CD14-positive monocyte (primary cell): ENCODE results near the gene OR4S1. TPM values are rescaled to one million over a fixed set of nuclear protein-coding genes. Genes with fewer than 3 reads are reported as not detected.

Experiments
- DNase-seq, 3 donors: peaks; one replicate each; pipeline ENCODE4 v3.0.0-alpha.2; 2011 to 2022
- H2AFZ ChIP-seq: 2 replicates; pipeline ENCODE4 v1.6.0; 2012; ENCODE audit warnings: mild to moderate bottlenecking, low read depth, low read length, inconsistent platforms; ENCODE audit not compliant: insufficient read depth, poor library complexity, severe bottlenecking
- H3K27ac ChIP-seq, 2 donors: 1 replicate in 1 of 2; 2 replicates in 1 of 2; pipeline ENCODE4 v1.5.1; 2012 to 2013; ENCODE audit warnings: low read length in 2 of 2, control low read depth in 1 of 2, inconsistent platforms in 1 of 2, low read depth in 1 of 2, mild to moderate bottlenecking in 1 of 2
- H3K27me3 ChIP-seq, 2 donors: one replicate each; pipeline versions ENCODE4 v1.6.0 to v1.6.1; 2011 to 2013; ENCODE audit warnings: low read length in 2 of 2; ENCODE audit not compliant: control insufficient read depth in 2 of 2, insufficient read depth in 2 of 2
- H3K36me3 ChIP-seq, 2 donors: replicated peaks in 1 of 2; 1 replicate in 1 of 2; 2 replicates in 1 of 2; pipeline versions ENCODE4 v1.5.1 to v1.6.1; 2012 to 2013; ENCODE audit warnings: low read length in 2 of 2, control low read depth in 1 of 2, inconsistent platforms in 1 of 2, mild to moderate bottlenecking in 1 of 2; ENCODE audit not compliant: insufficient read depth in 2 of 2, control insufficient read depth in 1 of 2
- H3K4me1 ChIP-seq, 2 donors: 1 replicate in 1 of 2; 2 replicates in 1 of 2; pipeline versions ENCODE4 v1.5.1 to v1.6.1; 2012 to 2013; ENCODE audit warnings: low read length in 2 of 2, control low read depth in 1 of 2, inconsistent platforms in 1 of 2, mild to moderate bottlenecking in 1 of 2, moderate library complexity in 1 of 2; ENCODE audit not compliant: insufficient read depth in 2 of 2, control insufficient read depth in 1 of 2
- H3K4me2 ChIP-seq: replicated peaks from 2 replicates; pipeline ENCODE3; 2012; ENCODE audit warnings: low read length, moderate library complexity, mild to moderate bottlenecking; ENCODE audit not compliant: poor library complexity, severe bottlenecking; ENCODE audit errors: extremely low read depth
- H3K4me3 ChIP-seq, 3 experiments: fragments of 200-600 bp in 1 of 3; sonication (generic) in 1 of 3; replicated peaks in 1 of 3; 1 replicate in 2 of 3; 2 replicates in 1 of 3; pipeline ENCODE4 v1.5.1; 2011 to 2013; ENCODE audit warnings: low read length in 3 of 3, mild to moderate bottlenecking in 3 of 3, control low read depth in 2 of 3, low read depth in 2 of 3, inconsistent platforms in 1 of 3, moderate library complexity in 1 of 3
- H3K79me2 ChIP-seq: 2 replicates; pipeline ENCODE4 v1.6.0; 2012; ENCODE audit warnings: mild to moderate bottlenecking, control low read depth, inconsistent platforms, low read length, moderate library complexity; ENCODE audit not compliant: insufficient read depth
- H3K9ac ChIP-seq: 2 replicates; pipeline ENCODE4 v1.6.0; 2017; ENCODE audit warnings: low read length, mild to moderate bottlenecking; ENCODE audit not compliant: insufficient read depth, poor library complexity, severe bottlenecking
- H3K9me3 ChIP-seq, 2 donors: replicated peaks in 1 of 2; 1 replicate in 1 of 2; 2 replicates in 1 of 2; pipeline versions ENCODE4 v1.5.1 to v1.6.1; 2012 to 2013; ENCODE audit warnings: low read length in 2 of 2, control low read depth in 1 of 2; ENCODE audit not compliant: control insufficient read depth in 1 of 2, insufficient read depth in 1 of 2
- H4K20me1 ChIP-seq: 2 replicates; pipeline ENCODE4 v1.6.0; 2012; ENCODE audit warnings: mild to moderate bottlenecking, low read length, control low read depth, moderate library complexity; ENCODE audit not compliant: insufficient read depth
- H3K27ac Mint-ChIP-seq, 7 donors: one replicate each; pipeline ENCODE4 v1.8.0; 2020; ENCODE audit warnings: mild to moderate bottlenecking in 7 of 7, mixed read lengths in 7 of 7, moderate library complexity in 6 of 7, inconsistent platforms in 2 of 7
- H3K27me3 Mint-ChIP-seq, 3 donors: one replicate each; pipeline ENCODE4 v1.8.0; 2021 to 2022; ENCODE audit warnings: low read depth in 3 of 3, mild to moderate bottlenecking in 3 of 3, mixed read lengths in 3 of 3, moderate library complexity in 3 of 3, inconsistent platforms in 1 of 3
- H3K36me3 Mint-ChIP-seq, 2 donors: one replicate each; pipeline ENCODE4 v1.8.0; 2020; ENCODE audit warnings: mixed read lengths in 2 of 2, inconsistent platforms in 1 of 2, mild to moderate bottlenecking in 1 of 2
- H3K4me1 Mint-ChIP-seq: one replicate; pipeline ENCODE4 v1.8.0; 2020; ENCODE audit warnings: mild to moderate bottlenecking, mixed read lengths
- H3K4me3 Mint-ChIP-seq, 2 donors: one replicate each; pipeline ENCODE4 v1.8.0; 2020; ENCODE audit warnings: mild to moderate bottlenecking in 2 of 2, mixed read lengths in 2 of 2, moderate library complexity in 1 of 2
- H3K9me3 Mint-ChIP-seq, 7 donors: one replicate each; pipeline ENCODE4 v1.8.0; 2020 to 2022; ENCODE audit warnings: mixed read lengths in 7 of 7, mild to moderate bottlenecking in 6 of 7, moderate library complexity in 6 of 7, inconsistent platforms in 2 of 7
- WGBS: methylation state at CpG from one replicate; pipeline ENCODE4 v1.1.5; 2013; ENCODE audit warnings: missing lambda C conversion rate; ENCODE audit not compliant: insufficient coverage; 5-methylcytosine and 5-hydroxymethylcytosine counted together
- intact Hi-C, 2 donors: fragments of 100-400 bp; cut with micrococcal nuclease; formaldehyde crosslinking; loops; one replicate each; pipeline versions ENCODE4 v1.15.0 to v1.15.1; 2023
- polyA plus RNA-seq, 3 donors: library from polyadenylated mRNA; depleted of rRNA in 1 of 3; unstranded in 2 of 3; stranded (reverse) in 1 of 3; fragments of 300-500 nt in 2 of 3; fragments of >200 nt in 1 of 3; fragmentation: Illumina TruSeq in 2 of 3; gene quantifications; 1 replicate in 2 of 3; 2 replicates in 1 of 3; pipeline ENCODE4 v1.2.3, GENCODE V29; 2012 to 2021
- TF ChIP-seq, protein P1 (sequence below): fragments of 200-600 bp; IDR thresholded peaks from one replicate; pipeline ENCODE4 v1.8.0; 2022; ENCODE audit warnings: antibody characterized with exemption, mild to moderate bottlenecking

Gene OR4S1
- polyA plus RNA-seq, 3 donors: not detected

DNA sequence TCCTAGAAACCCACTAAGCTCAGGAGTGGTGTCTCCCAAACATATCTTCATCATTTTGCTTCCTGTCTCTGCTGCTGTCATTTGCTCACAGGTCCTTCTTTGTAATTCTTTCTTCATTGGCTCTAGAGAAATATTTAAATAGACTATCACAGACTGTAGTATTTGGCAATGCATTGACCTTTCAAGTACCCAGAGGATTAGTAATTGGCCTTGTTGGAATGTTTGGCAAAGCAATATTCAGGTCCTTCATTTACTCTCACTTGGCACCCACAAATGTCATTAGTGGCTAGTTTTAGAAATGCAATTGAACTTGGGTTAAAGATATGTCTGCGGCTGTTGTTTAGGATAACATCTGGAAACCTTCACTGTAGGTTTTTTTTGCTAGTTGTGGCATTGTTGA is 48.7 kb downstream of the OR4S1 start:
- peaks cover 9 to 26% (median 17%) of the 10 kb centered on the region in 7 donors for H3K9me3 Mint-ChIP-seq
- H3K4me3 Mint-ChIP-seq: no peak overlapping the region
- no peak overlapping the region for H3K27ac Mint-ChIP-seq
- DNase-seq: no peak
- Histone ChIP-seq H2AFZ (no peak overlapping the region), H3K4me2 (no peak overlapping the region), H4K20me1 (no peaks in the 10 kb centered on the region), H3K36me3 (no peaks in the 10 kb centered on the region), H3K9ac (no peak overlapping the region), H3K4me1 (no peaks in the 10 kb centered on the region), H3K27me3 (no peaks in the 10 kb centered on the region), H3K9me3 (peaks cover 13 to 14% of the 10 kb centered on the region in 2 donors), H3K79me2 (no peaks in the 10 kb centered on the region), H3K4me3 (no peak overlapping the region), H3K27ac (no peak overlapping the region)
- no CpG with 5 or more reads among the region's 1 CpG for WGBS
- no peaks in the 10 kb centered on the region for H3K27me3 Mint-ChIP-seq
- no peaks in the 10 kb centered on the region for H3K4me1 Mint-ChIP-seq
- TF ChIP-seq, protein P1, sequence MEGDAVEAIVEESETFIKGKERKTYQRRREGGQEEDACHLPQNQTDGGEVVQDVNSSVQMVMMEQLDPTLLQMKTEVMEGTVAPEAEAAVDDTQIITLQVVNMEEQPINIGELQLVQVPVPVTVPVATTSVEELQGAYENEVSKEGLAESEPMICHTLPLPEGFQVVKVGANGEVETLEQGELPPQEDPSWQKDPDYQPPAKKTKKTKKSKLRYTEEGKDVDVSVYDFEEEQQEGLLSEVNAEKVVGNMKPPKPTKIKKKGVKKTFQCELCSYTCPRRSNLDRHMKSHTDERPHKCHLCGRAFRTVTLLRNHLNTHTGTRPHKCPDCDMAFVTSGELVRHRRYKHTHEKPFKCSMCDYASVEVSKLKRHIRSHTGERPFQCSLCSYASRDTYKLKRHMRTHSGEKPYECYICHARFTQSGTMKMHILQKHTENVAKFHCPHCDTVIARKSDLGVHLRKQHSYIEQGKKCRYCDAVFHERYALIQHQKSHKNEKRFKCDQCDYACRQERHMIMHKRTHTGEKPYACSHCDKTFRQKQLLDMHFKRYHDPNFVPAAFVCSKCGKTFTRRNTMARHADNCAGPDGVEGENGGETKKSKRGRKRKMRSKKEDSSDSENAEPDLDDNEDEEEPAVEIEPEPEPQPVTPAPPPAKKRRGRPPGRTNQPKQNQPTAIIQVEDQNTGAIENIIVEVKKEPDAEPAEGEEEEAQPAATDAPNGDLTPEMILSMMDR: no peak
- no peaks in the 10 kb centered on the region for H3K36me3 Mint-ChIP-seq
- intact Hi-C loops: no loop called here

Other genes with a start within 250 kb of the OR4S1 start
- not detected for gene OR4B1, start 89.4 kb upstream of the OR4S1 start, polyA plus RNA-seq
- not detected for gene OR4X2, start 61.1 kb upstream of the OR4S1 start, polyA plus RNA-seq
- not detected for gene OR4X1, start 42.4 kb upstream of the OR4S1 start, polyA plus RNA-seq
- not detected for gene OR4C3, start 18.7 kb downstream of the OR4S1 start, polyA plus RNA-seq
- under 1 TPM in 1 of 3 donors, not detected in 2; 0.08 TPM for gene OR4C5, start 60.2 kb downstream of the OR4S1 start, polyA plus RNA-seq
- not detected for gene OR4A47, start 182.6 kb downstream of the OR4S1 start, polyA plus RNA-seq